CD14-positive monocyte (primary cell): ENCODE results near the gene S100P. TPM values are rescaled to one million over a fixed set of nuclear protein-coding genes. Genes with fewer than 3 reads are reported as not detected.

Experiments
- DNase-seq, 3 donors: peaks; one replicate each; pipeline ENCODE4 v3.0.0-alpha.2; 2011 to 2022
- H2AFZ ChIP-seq: 2 replicates; pipeline ENCODE4 v1.6.0; 2012; ENCODE audit warnings: mild to moderate bottlenecking, low read depth, low read length, inconsistent platforms; ENCODE audit not compliant: insufficient read depth, poor library complexity, severe bottlenecking
- H3K27ac ChIP-seq, 2 donors: 1 replicate in 1 of 2; 2 replicates in 1 of 2; pipeline ENCODE4 v1.5.1; 2012 to 2013; ENCODE audit warnings: low read length in 2 of 2, control low read depth in 1 of 2, inconsistent platforms in 1 of 2, low read depth in 1 of 2, mild to moderate bottlenecking in 1 of 2
- H3K27me3 ChIP-seq, 2 donors: one replicate each; pipeline versions ENCODE4 v1.6.0 to v1.6.1; 2011 to 2013; ENCODE audit warnings: low read length in 2 of 2; ENCODE audit not compliant: control insufficient read depth in 2 of 2, insufficient read depth in 2 of 2
- H3K36me3 ChIP-seq, 2 donors: replicated peaks in 1 of 2; 1 replicate in 1 of 2; 2 replicates in 1 of 2; pipeline versions ENCODE4 v1.5.1 to v1.6.1; 2012 to 2013; ENCODE audit warnings: low read length in 2 of 2, control low read depth in 1 of 2, inconsistent platforms in 1 of 2, mild to moderate bottlenecking in 1 of 2; ENCODE audit not compliant: insufficient read depth in 2 of 2, control insufficient read depth in 1 of 2
- H3K4me1 ChIP-seq, 2 donors: 1 replicate in 1 of 2; 2 replicates in 1 of 2; pipeline versions ENCODE4 v1.5.1 to v1.6.1; 2012 to 2013; ENCODE audit warnings: low read length in 2 of 2, control low read depth in 1 of 2, inconsistent platforms in 1 of 2, mild to moderate bottlenecking in 1 of 2, moderate library complexity in 1 of 2; ENCODE audit not compliant: insufficient read depth in 2 of 2, control insufficient read depth in 1 of 2
- H3K4me2 ChIP-seq: replicated peaks from 2 replicates; pipeline ENCODE3; 2012; ENCODE audit warnings: low read length, moderate library complexity, mild to moderate bottlenecking; ENCODE audit not compliant: poor library complexity, severe bottlenecking; ENCODE audit errors: extremely low read depth
- H3K4me3 ChIP-seq, 3 experiments: fragments of 200-600 bp in 1 of 3; sonication (generic) in 1 of 3; replicated peaks in 1 of 3; 1 replicate in 2 of 3; 2 replicates in 1 of 3; pipeline ENCODE4 v1.5.1; 2011 to 2013; ENCODE audit warnings: low read length in 3 of 3, mild to moderate bottlenecking in 3 of 3, control low read depth in 2 of 3, low read depth in 2 of 3, inconsistent platforms in 1 of 3, moderate library complexity in 1 of 3
- H3K79me2 ChIP-seq: 2 replicates; pipeline ENCODE4 v1.6.0; 2012; ENCODE audit warnings: mild to moderate bottlenecking, control low read depth, inconsistent platforms, low read length, moderate library complexity; ENCODE audit not compliant: insufficient read depth
- H3K9ac ChIP-seq: 2 replicates; pipeline ENCODE4 v1.6.0; 2017; ENCODE audit warnings: low read length, mild to moderate bottlenecking; ENCODE audit not compliant: insufficient read depth, poor library complexity, severe bottlenecking
- H3K9me3 ChIP-seq, 2 donors: replicated peaks in 1 of 2; 1 replicate in 1 of 2; 2 replicates in 1 of 2; pipeline versions ENCODE4 v1.5.1 to v1.6.1; 2012 to 2013; ENCODE audit warnings: low read length in 2 of 2, control low read depth in 1 of 2; ENCODE audit not compliant: control insufficient read depth in 1 of 2, insufficient read depth in 1 of 2
- H4K20me1 ChIP-seq: 2 replicates; pipeline ENCODE4 v1.6.0; 2012; ENCODE audit warnings: mild to moderate bottlenecking, low read length, control low read depth, moderate library complexity; ENCODE audit not compliant: insufficient read depth
- H3K27ac Mint-ChIP-seq, 7 donors: one replicate each; pipeline ENCODE4 v1.8.0; 2020; ENCODE audit warnings: mild to moderate bottlenecking in 7 of 7, mixed read lengths in 7 of 7, moderate library complexity in 6 of 7, inconsistent platforms in 2 of 7
- H3K27me3 Mint-ChIP-seq, 3 donors: one replicate each; pipeline ENCODE4 v1.8.0; 2021 to 2022; ENCODE audit warnings: low read depth in 3 of 3, mild to moderate bottlenecking in 3 of 3, mixed read lengths in 3 of 3, moderate library complexity in 3 of 3, inconsistent platforms in 1 of 3
- H3K36me3 Mint-ChIP-seq, 2 donors: one replicate each; pipeline ENCODE4 v1.8.0; 2020; ENCODE audit warnings: mixed read lengths in 2 of 2, inconsistent platforms in 1 of 2, mild to moderate bottlenecking in 1 of 2
- H3K4me1 Mint-ChIP-seq: one replicate; pipeline ENCODE4 v1.8.0; 2020; ENCODE audit warnings: mild to moderate bottlenecking, mixed read lengths
- H3K4me3 Mint-ChIP-seq, 2 donors: one replicate each; pipeline ENCODE4 v1.8.0; 2020; ENCODE audit warnings: mild to moderate bottlenecking in 2 of 2, mixed read lengths in 2 of 2, moderate library complexity in 1 of 2
- H3K9me3 Mint-ChIP-seq, 7 donors: one replicate each; pipeline ENCODE4 v1.8.0; 2020 to 2022; ENCODE audit warnings: mixed read lengths in 7 of 7, mild to moderate bottlenecking in 6 of 7, moderate library complexity in 6 of 7, inconsistent platforms in 2 of 7
- CTCF ChIP-seq: fragments of 200-600 bp; IDR thresholded peaks from one replicate; pipeline ENCODE4 v1.8.0; 2022; ENCODE audit warnings: antibody characterized with exemption, mild to moderate bottlenecking
- WGBS: methylation state at CpG from one replicate; pipeline ENCODE4 v1.1.5; 2013; ENCODE audit warnings: missing lambda C conversion rate; ENCODE audit not compliant: insufficient coverage; 5-methylcytosine and 5-hydroxymethylcytosine counted together
- intact Hi-C, 2 donors: fragments of 100-400 bp; cut with micrococcal nuclease; formaldehyde crosslinking; loops; one replicate each; pipeline versions ENCODE4 v1.15.0 to v1.15.1; 2023
- polyA plus RNA-seq, 3 donors: library from polyadenylated mRNA; depleted of rRNA in 1 of 3; unstranded in 2 of 3; stranded (reverse) in 1 of 3; fragments of 300-500 nt in 2 of 3; fragments of >200 nt in 1 of 3; fragmentation: Illumina TruSeq in 2 of 3; gene quantifications; 1 replicate in 2 of 3; 2 replicates in 1 of 3; pipeline ENCODE4 v1.2.3, GENCODE V29; 2012 to 2021

The S100P gene
- polyA plus RNA-seq, 3 donors = 13.6 to 71.2 (median 29.3) TPM

GRCh38 chr4:6714954-6715353 lies 21.3 kb downstream of the S100P start:
- Mint-ChIP-seq H3K4me3 (no peak overlapping the region), H3K36me3 (peaks cover 4 to 5% of the 10 kb centered on the region in 2 donors), H3K4me1 (peaks cover 31% of the 10 kb centered on the region), H3K27me3 (peaks cover 2 to 4% (median 3%) of the 10 kb centered on the region in 3 donors), H3K9me3 (peaks cover 0 to 10% (median 0%) of the 10 kb centered on the region in 7 donors), H3K27ac (peak overlapping the region in 1 of 7 donors; percentile 74)
- H3K4me1 ChIP-seq = peaks cover 29 to 42% of the 10 kb centered on the region in 2 donors
- no CpG with 5 or more reads among the region's 1 CpG for WGBS
- no peak overlapping the region for H3K27ac ChIP-seq
- DNase-seq = peak in 2 of 3 donors; percentile 22 to 39
- intact Hi-C loops = loop anchor here (5.0 to 10.0 kb wide), 5 partner anchors 67 to 357 kb away; partner anchors contain the start of genes KIAA0232 (in 1 of the 2), MRFAP1 (in 1 of the 2) and TADA2B (in 1 of the 2)
- no peak for TF ChIP-seq CTCF
- no peak overlapping the region for H3K9ac ChIP-seq
- H3K4me3 ChIP-seq = no peak overlapping the region
- H2AFZ ChIP-seq = no peak overlapping the region
- no peaks in the 10 kb centered on the region for H3K9me3 ChIP-seq
- H3K27me3 ChIP-seq = no peaks in the 10 kb centered on the region
- H3K79me2 ChIP-seq = peaks cover 18% of the 10 kb centered on the region
- no peak overlapping the region for H3K4me2 ChIP-seq
- peaks cover 10% of the 10 kb centered on the region for H4K20me1 ChIP-seq
- no peaks in the 10 kb centered on the region for H3K36me3 ChIP-seq

DNA sequence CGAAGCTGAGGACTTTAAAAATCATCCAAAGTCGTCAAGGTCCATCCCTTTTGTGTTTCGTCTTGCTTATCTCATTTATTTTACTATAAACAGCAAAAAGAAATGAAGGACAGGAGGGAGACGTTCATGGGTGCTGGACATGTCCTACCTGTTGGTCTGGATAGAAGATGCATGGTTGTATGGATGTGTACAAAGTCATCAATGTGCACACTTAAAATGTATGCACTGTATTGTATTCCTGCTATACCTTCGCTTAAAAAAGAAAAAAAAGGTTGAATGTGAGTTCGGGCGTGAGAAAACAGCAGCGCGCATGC lies 22.0 kb downstream of the S100P start:
- Mint-ChIP-seq H3K27ac (peak overlapping the region; percentile 85 to 94 (median 89)), H3K36me3 (peaks cover 4 to 5% of the 10 kb centered on the region in 2 donors), H3K9me3 (peaks cover 0 to 8% (median 0%) of the 10 kb centered on the region in 7 donors), H3K4me3 (peak overlapping the region; percentile 91 to 96), H3K27me3 (peaks cover 2 to 4% (median 3%) of the 10 kb centered on the region in 3 donors), H3K4me1 (peaks cover 32% of the 10 kb centered on the region)
- H2AFZ ChIP-seq = peak overlapping the region; percentile 86
- intact Hi-C loops = loop anchor here (2.0 to 10.0 kb wide), 6 partner anchors 67 to 357 kb away; partner anchors contain the start of genes MRFAP1 (in 2 of the 2), KIAA0232 (in 1 of the 2) and TADA2B (in 1 of the 2)
- peak overlapping the region; percentile 69 to 81 (median 76) for H3K4me3 ChIP-seq
- peaks cover 26 to 41% of the 10 kb centered on the region in 2 donors for H3K4me1 ChIP-seq
- peaks cover 18% of the 10 kb centered on the region for H3K79me2 ChIP-seq
- H3K36me3 ChIP-seq = no peaks in the 10 kb centered on the region
- H4K20me1 ChIP-seq = peaks cover 10% of the 10 kb centered on the region
- H3K9ac ChIP-seq = peak overlapping the region; percentile 79
- H3K27ac ChIP-seq = peak overlapping the region in 1 of 2 donors; percentile 87
- no peak for DNase-seq
- H3K4me2 ChIP-seq = peak overlapping the region; percentile 80
- no peaks in the 10 kb centered on the region for H3K27me3 ChIP-seq
- no peak for TF ChIP-seq CTCF
- no peaks in the 10 kb centered on the region for H3K9me3 ChIP-seq
- 13% methylated on average over 6 of the region's 9 CpGs for WGBS
